KMS-11 (cell line): ENCODE data around the gene STK24.

Source experiments
- H2AFZ ChIP-seq: fragments of 200-600 bp; sonication (generic); 2 replicates; pipeline ENCODE4 v1.6.1; 2016; ENCODE audit warnings: antibody characterized with exemption, mixed run types, low read depth
- H3K27ac ChIP-seq: fragments of 200-600 bp; sonication (generic); 2 replicates; pipeline ENCODE4 v1.6.1; 2016; ENCODE audit warnings: mild to moderate bottlenecking, mixed run types
- H3K27me3 ChIP-seq: fragments of 200-600 bp; sonication (generic); 2 replicates; pipeline ENCODE4 v1.6.1; 2017; ENCODE audit warnings: mild to moderate bottlenecking, low read depth, mixed run types, moderate library complexity; ENCODE audit not compliant: insufficient read depth
- H3K36me3 ChIP-seq: fragments of 200-600 bp; sonication (generic); 2 replicates; pipeline ENCODE4 v1.6.1; 2017; ENCODE audit warnings: mild to moderate bottlenecking, mixed run types; ENCODE audit not compliant: insufficient read depth
- H3K4me1 ChIP-seq: fragments of 200-600 bp; sonication (generic); 2 replicates; pipeline ENCODE4 v1.6.1; 2016; ENCODE audit warnings: mild to moderate bottlenecking, low read depth, mixed run types; ENCODE audit not compliant: poor library complexity, severe bottlenecking
- H3K4me2 ChIP-seq: fragments of 200-600 bp; sonication (generic); 2 replicates; pipeline ENCODE4 v1.7.0; 2016; ENCODE audit warnings: mild to moderate bottlenecking, mixed run types
- H3K4me3 ChIP-seq: fragments of 200-600 bp; sonication (generic); IDR thresholded peaks from 2 replicates; pipeline ENCODE4 v1.6.1; 2017; ENCODE audit warnings: low read depth, low read length, mixed read lengths; ENCODE audit not compliant: insufficient read depth
- H3K79me2 ChIP-seq: fragments of 200-600 bp; sonication (generic); 2 replicates; pipeline ENCODE4 v1.6.1; 2016; ENCODE audit warnings: low read depth, mixed run types; ENCODE audit not compliant: insufficient read depth
- H3K9ac ChIP-seq: fragments of 200-600 bp; sonication (generic); 2 replicates; pipeline ENCODE4 v1.6.1; 2016; ENCODE audit warnings: mild to moderate bottlenecking, mixed run types
- H4K20me1 ChIP-seq: fragments of 200-600 bp; sonication (generic); 2 replicates; pipeline ENCODE4 v1.6.1; 2016; ENCODE audit warnings: mild to moderate bottlenecking, mixed run types; ENCODE audit not compliant: insufficient read depth
- TF ChIP-seq, protein P1 (sequence below): fragments of 200-600 bp; sonication (generic); conservative IDR thresholded peaks from 2 replicates; pipeline ENCODE4 v1.6.1; 2017; ENCODE audit warnings: low read depth, mild to moderate bottlenecking, antibody characterized with exemption, low read length, moderate library complexity, mixed read lengths

Gene STK24

DNA sequence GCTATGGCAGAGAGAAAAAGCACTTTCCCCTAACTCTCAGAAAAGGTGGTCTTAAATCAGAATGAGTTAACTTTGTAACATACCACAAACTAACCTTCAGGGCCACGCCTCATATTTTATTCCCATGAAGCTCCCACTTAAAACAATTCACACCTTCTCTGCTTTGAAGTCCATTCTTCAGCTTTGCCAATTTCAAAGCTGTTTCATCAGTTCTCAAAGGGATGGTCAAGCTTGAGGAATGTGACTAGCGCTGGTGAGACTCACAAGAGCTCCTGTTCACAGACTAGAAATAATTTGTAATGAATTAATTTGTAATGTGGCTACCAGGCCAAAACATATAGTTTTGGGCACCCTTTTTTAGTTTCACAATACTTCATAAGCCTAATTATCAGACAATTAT is 68.2 kb downstream of the STK24 start:
- no peak overlapping the region for H3K27ac ChIP-seq

DNA sequence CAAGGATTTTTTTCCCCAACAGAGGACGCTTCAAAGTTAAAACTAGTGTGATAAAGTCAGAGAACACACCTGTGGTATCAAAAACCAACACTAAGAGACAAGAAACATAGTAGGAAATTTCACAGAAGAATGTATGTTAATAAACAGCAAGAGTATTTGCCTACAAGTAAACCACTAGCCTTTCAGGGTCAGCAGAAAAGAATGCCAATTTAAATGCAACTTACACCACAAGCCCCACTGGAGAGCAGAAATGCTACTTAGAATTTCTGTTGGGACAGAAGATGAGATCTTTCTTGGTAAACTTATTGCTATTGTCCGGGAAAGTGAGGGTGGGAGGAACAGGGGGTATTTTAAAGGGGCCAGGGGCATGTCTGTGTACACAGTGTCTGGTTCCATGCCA is 68.6 kb downstream of the STK24 start:
- peaks cover 26% of the 10 kb centered on the region for H3K4me1 ChIP-seq
- no peak overlapping the region for H2AFZ ChIP-seq
- no peaks in the 10 kb centered on the region for H4K20me1 ChIP-seq
- H3K36me3 ChIP-seq, result no peaks in the 10 kb centered on the region
- TF ChIP-seq, protein P1, sequence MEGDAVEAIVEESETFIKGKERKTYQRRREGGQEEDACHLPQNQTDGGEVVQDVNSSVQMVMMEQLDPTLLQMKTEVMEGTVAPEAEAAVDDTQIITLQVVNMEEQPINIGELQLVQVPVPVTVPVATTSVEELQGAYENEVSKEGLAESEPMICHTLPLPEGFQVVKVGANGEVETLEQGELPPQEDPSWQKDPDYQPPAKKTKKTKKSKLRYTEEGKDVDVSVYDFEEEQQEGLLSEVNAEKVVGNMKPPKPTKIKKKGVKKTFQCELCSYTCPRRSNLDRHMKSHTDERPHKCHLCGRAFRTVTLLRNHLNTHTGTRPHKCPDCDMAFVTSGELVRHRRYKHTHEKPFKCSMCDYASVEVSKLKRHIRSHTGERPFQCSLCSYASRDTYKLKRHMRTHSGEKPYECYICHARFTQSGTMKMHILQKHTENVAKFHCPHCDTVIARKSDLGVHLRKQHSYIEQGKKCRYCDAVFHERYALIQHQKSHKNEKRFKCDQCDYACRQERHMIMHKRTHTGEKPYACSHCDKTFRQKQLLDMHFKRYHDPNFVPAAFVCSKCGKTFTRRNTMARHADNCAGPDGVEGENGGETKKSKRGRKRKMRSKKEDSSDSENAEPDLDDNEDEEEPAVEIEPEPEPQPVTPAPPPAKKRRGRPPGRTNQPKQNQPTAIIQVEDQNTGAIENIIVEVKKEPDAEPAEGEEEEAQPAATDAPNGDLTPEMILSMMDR, result no peak
- H3K4me2 ChIP-seq, result no peak overlapping the region
- no peak overlapping the region for H3K4me3 ChIP-seq
- no peaks in the 10 kb centered on the region for H3K27me3 ChIP-seq
- no peak overlapping the region for H3K27ac ChIP-seq
- peaks cover 63% of the 10 kb centered on the region for H3K79me2 ChIP-seq
- H3K9ac ChIP-seq, result no peak overlapping the region

More for the DNA sequence above, 68.2 kb downstream of the STK24 start:
- no peak overlapping the region for H3K9ac ChIP-seq
- H2AFZ ChIP-seq, result no peak overlapping the region
- peaks cover 59% of the 10 kb centered on the region for H3K79me2 ChIP-seq
- no peaks in the 10 kb centered on the region for H4K20me1 ChIP-seq
- no peaks in the 10 kb centered on the region for H3K27me3 ChIP-seq
- no peaks in the 10 kb centered on the region for H3K36me3 ChIP-seq
- H3K4me1 ChIP-seq, result peaks cover 30% of the 10 kb centered on the region
- TF ChIP-seq, protein P1, result no peak
- no peak overlapping the region; the same call in 1 of the 2 replicates for H3K4me2 ChIP-seq
- H3K4me3 ChIP-seq, result no peak overlapping the region

DNA sequence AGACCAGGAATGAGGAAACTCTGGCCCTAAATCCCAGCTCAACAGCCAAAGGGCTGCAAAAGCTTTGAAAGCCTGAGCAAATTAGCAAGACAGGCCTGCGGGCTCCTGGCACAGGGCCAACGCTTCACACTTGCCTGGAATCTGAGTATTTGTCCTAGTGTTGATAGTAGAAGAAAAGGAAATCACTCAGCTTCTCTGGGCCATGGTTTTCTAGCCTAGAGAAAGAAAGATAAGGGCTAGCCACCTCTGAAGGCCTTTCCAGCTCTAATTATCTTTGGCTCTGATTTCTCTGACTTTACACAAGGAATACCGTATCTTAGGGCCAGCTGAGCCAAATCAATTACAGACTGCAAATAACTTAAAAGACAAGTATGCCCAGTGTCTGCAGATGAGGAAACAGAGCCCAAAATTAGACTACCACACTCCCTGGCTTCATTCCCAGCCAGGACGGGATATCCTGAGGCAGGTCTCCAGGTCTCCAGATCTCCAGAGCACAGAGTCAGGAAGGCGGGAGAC is 69.6 kb downstream of the STK24 start:
- Histone ChIP-seq H3K9ac (no peak overlapping the region), H3K27ac (no peak overlapping the region), H3K4me3 (no peak overlapping the region), H2AFZ (no peak overlapping the region), H3K36me3 (no peaks in the 10 kb centered on the region), H3K4me1 (peaks cover 23% of the 10 kb centered on the region), H3K27me3 (no peaks in the 10 kb centered on the region), H3K4me2 (no peak overlapping the region), H4K20me1 (0 out of 2 replicates have a peak, but pooled peaks cover 5% of the 10 kb centered on the region), H3K79me2 (peaks cover 73% of the 10 kb centered on the region)
- TF ChIP-seq, protein P1, result no peak

DNA sequence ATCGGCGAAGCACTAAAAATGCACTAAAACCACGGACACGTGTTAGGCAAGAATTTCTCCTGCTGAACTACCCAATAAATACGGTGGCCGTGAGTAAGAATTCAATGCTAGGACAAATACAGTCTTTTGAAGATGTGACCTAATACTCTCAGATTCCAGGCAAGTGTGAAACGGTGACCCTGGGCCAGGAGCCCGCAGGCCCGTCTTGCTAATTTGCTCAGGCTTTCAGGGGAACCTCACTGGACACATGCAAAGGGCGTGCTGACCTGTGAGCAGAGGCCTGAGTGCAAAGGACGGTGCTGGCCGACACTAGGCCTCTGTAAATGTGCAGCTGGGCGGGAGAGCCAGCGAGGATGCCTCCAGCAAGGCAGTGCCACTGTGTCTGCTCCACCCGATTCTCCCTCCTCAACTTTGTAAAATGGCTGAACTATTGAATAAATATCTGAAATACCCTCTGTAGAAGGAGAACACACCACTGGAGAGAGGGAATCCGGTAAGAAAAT is 70.1 kb downstream of the STK24 start:
- peaks cover 23% of the 10 kb centered on the region for H3K4me1 ChIP-seq
- no peaks in the 10 kb centered on the region for H3K36me3 ChIP-seq
- H2AFZ ChIP-seq, result no peak overlapping the region
- H3K4me2 ChIP-seq, result no peak overlapping the region
- no peak overlapping the region for H3K4me3 ChIP-seq
- peaks cover 68% of the 10 kb centered on the region for H3K79me2 ChIP-seq
- TF ChIP-seq, protein P1, result no peak
- 0 out of 2 replicates have a peak, but pooled peaks cover 5% of the 10 kb centered on the region for H4K20me1 ChIP-seq
- H3K27ac ChIP-seq, result no peak overlapping the region
- H3K9ac ChIP-seq, result no peak overlapping the region
- H3K27me3 ChIP-seq, result no peaks in the 10 kb centered on the region
